Fibroblast of villous mesenchyme (primary cell): ENCODE data around the gene LRRC40. TPM values are rescaled to one million over a fixed set of nuclear protein-coding genes. Genes with fewer than 3 reads are reported as not detected.
"Not testable (repeated sequence)": the region's sequence is repeated elsewhere in the genome, so short reads cannot be mapped to it uniquely, and the experiment has no call there.

Source experiments
- DNase-seq: peaks from one replicate; pipeline ENCODE4 v3.0.0-alpha.2; 2010; ENCODE audit warnings: low read depth
- H3K4me3 ChIP-seq: 2 replicates; pipeline ENCODE4 v1.5.1; 2011; ENCODE audit warnings: low read depth, mild to moderate bottlenecking, low read length
- CTCF ChIP-seq: IDR thresholded peaks from 2 replicates; pipeline ENCODE4 v1.5.1; 2012; ENCODE audit warnings: low read depth, mild to moderate bottlenecking, low read length; ENCODE audit not compliant: insufficient read depth
- total RNA-seq: library from RNA; depleted of rRNA; stranded (reverse); fragments of >200 nt; gene quantifications from 2 replicates; pipeline ENCODE4 v1.2.3, GENCODE V29; 2012

The LRRC40 gene
- total RNA-seq, 1 donor, result 27.6 TPM

DNA sequence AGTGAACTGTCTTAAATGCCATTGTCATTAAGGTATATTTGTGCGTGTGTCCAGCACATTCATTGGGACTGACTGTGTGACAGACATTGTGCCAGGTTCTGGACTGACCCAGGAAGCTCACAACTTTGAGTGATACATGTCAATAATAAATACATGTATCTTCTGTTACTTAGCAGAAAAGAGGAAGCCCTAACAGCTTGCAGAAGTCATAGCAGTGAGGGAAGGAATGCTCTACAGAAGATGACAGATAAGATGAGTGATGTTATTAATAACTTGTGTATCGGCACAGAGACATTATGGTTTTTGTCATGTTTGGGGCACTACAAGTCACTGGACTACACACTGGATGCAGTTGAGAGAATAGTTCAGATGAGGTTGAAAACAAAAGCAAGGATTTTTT, 14.6 kb upstream of the LRRC40 start:
- no peak overlapping the region for H3K4me3 ChIP-seq
- TF ChIP-seq CTCF, result no peak
- no peak for DNase-seq

GRCh38 chr1:70211541-70211940, 6.2 kb upstream of the LRRC40 start:
- TF ChIP-seq CTCF, result no peak
- H3K4me3 ChIP-seq, result no peak overlapping the region
- DNase-seq, result peak; percentile 10

DNA sequence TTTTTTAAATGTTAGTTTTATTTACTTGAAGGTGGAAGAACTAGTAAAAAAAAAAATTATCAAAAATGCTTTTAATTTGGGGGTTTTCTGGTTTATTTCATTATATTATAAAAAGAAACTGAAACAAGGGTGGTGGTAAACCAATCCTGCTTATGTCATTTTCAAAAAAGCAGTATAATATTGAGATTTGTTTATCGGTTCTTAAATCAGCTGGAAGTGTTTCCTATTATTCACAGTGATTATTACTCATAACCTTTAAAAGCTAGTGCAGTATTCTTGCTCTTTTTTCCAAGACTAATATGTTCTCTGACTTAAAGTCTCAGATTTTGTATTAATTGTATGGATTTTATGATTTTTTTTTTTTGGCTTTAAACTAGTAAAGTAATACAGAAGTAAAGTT, 5.4 kb upstream of the LRRC40 start:
- DNase-seq, result no peak
- no peak overlapping the region for H3K4me3 ChIP-seq
- TF ChIP-seq CTCF, result no peak

- DNase-seq, result no peak
- no peak overlapping the region for H3K4me3 ChIP-seq
- no peak for TF ChIP-seq CTCF
Measured at GRCh38 chr1:70208292-70208691, 2.9 kb upstream of the LRRC40 start.

GRCh38 chr1:70207492-70207891, 2.1 kb upstream of the LRRC40 start:
- TF ChIP-seq CTCF, result no peak
- H3K4me3 ChIP-seq, result no peak overlapping the region

GRCh38 chr1:70206833-70207232, 1.5 kb upstream of the LRRC40 start:
- not testable (repeated sequence) for DNase-seq
- H3K4me3 ChIP-seq, result peak overlapping the region; percentile 99

More at GRCh38 chr1:70207492-70207891, 2.1 kb upstream of the LRRC40 start:
- DNase-seq, result no peak

- DNase-seq, result no peak
Measured at GRCh38 chr1:70205071-70205433, 327 bp downstream of the LRRC40 start.

More at GRCh38 chr1:70205071-70205433, 327 bp downstream of the LRRC40 start:
- peak overlapping the region; percentile 99 for H3K4me3 ChIP-seq
- TF ChIP-seq CTCF, result no peak
